AG20443 (cell line): Measurements from ENCODE around the gene TMED5.
"Not testable (repeated sequence)": the region's sequence is repeated elsewhere in the genome, so short reads cannot be mapped to it uniquely, and the experiment has no call there.

Experiments
- DNase-seq: peaks from one replicate; pipeline ENCODE4 v3.0.0; 2012; ENCODE audit warnings: low spot score, mixed read lengths

TMED5 gene

DNA sequence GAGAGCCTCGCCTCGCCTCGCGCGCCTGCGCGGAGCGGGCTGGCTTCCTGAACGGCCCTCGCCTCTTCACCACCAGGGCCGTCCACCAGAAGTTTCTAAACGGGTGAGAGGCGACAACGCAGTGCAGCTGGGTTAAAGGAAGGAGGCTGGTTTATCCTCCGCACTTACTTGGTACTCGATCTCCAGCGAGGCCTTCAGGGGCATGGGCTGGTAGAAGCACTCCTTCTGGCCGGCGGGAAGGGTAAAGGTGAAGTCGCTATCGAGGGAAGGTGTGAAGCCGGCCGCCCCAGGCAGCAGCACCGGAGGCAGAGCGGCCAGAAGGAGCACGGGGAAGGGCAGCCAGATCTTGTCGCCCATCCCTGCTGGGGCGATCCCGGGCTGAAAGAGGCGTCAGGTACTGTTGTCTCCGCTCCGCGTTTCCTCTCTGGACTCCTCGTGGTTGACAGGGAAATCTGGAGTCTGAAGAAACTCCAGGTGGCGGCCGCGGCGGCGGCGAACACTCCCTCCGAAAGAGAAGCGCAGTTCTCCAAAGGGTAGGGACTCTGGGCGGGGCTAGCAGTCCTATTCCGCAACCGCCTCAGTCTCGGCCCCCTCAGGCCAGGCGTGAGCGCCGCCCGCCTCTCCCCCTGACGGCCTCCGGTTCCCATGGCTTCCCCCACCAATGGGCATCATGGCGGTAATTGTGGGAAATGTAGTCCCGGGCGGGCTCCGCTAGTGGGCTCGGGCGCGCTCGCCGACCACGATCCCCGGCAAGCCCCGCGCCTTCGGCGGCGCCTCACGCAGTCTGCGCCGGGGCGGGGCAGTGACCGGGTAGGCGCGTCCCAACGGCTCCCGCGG lies at the start of gene TMED5:
Gene TMED5 (minus strand): TSS at position 528 of the 837 bp plus-strand sequence. CDS start 171 bp downstream, at position 357.
- DNase-seq: peak; percentile 94

GRCh38 chr1:93223023-93223675 lies 42.9 kb upstream of the TMED5 start:
- DNase-seq: no peak

- DNase-seq: no peak
Measured at GRCh38 chr1:93221913-93222312, 41.7 kb upstream of the TMED5 start.

DNA sequence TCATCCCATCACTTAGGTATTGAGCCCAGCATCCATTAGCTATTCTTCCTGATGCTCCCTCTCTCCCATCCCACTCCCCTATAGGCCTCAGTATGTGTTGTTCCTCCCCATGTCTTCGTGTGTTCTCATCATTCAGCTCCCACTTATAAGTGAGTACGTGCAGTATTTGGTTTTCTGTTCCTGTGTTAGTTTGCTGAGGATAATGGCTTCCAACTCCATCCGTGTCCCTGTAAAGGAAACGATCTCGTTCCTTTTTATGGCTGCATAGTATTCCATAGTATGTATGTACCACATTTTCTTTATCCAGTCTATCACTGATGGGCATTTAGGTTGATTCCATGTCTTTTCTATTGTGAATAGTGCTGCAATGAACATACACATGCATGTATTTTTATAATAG lies 40.5 kb upstream of the TMED5 start:
- DNase-seq: not testable (repeated sequence)

- DNase-seq: no peak
Measured at GRCh38 chr1:93219443-93219842, 39.2 kb upstream of the TMED5 start.

DNA sequence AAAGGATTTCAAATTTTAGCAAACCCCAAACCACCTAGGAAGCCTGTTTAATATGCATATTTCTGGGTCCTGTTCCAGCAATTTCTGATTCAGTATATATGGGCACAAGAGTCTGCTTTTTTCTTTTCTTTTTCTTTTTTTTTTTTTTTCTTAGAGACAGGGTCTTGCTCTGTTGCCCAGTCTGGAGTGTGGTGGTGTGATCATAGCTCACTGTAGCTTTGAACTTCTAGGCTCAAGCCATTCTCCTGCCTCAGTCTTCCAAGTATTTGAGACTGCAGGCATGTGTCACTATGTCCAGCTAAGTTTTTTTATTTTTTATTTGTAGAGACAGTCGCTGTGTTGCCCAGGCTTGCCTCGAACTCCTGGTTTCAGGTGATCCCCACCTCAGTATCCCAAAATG lies 35.1 kb upstream of the TMED5 start:
- no peak for DNase-seq

GRCh38 chr1:93207211-93207610 lies 27.0 kb upstream of the TMED5 start:
- DNase-seq: no peak

DNA sequence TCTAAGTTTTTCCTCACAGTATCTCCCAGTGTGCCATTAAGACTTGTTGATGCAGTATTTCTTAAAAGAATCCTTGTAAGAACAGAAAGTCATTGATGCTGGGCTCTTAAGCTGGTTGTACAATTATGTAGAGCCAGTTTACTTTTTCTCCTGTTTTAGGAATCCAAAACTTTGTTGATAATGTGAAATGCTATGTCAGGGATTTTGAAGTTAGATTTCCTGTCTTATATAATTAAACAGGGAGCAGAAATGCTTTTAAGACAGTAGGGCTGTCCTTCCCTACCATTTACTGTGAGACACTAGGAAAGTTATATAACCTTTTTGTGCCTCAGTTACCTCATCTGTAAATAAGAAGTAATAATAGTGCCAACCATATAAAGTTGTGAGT lies 26.3 kb upstream of the TMED5 start:
- DNase-seq: no peak

DNA sequence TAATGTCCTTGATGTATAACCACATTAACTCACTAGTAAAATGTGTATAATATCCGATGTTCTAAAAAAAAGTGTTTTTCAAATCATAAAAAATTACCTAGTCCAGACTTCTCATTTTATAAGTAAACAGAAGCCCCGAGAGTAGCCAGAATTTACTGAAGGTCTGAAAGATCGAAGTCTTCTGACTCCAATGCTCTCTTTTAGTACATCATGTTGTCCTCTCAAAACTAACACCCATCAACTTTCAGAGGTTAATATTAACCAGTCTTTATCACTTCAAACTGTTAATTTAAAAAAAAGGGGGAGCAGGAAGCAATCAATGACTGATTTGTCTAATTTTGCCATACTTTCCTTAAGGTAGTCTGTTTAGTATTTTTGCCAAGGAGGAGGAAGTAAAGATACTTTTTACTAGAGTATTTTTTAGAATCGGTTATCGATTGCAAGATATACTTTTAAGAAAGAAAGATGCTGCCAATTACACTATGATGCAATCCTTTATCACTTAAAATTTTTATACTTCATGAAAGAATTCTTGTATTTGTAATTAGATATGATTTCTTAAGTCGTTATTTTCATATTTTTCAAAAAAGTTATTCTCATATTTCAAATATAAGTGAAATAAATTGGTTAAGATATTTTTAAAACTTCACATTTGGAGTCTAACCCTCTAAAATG lies 25.8 kb upstream of the TMED5 start:
- no peak for DNase-seq

DNA sequence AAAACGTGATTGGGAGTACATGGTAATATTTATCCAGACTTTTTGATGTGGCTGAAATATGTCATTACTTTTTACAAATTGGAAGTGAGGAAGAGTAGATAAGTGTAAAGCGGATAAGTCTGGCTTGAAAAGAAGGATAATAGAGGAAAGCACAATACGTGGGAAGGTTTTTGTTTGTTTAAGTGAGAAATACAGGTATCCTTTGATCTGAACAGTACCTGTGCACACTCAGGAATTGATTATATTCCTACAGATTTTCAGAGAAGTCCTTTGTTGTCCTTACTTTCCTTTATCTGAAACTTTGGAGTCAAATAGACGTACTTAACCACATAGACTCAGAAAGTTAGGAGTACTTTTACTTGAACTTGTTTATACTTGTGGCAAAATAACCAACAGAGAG lies 20.5 kb upstream of the TMED5 start:
- DNase-seq: no peak

GRCh38 chr1:93200086-93200620 lies 19.9 kb upstream of the TMED5 start:
- no peak for DNase-seq

DNA sequence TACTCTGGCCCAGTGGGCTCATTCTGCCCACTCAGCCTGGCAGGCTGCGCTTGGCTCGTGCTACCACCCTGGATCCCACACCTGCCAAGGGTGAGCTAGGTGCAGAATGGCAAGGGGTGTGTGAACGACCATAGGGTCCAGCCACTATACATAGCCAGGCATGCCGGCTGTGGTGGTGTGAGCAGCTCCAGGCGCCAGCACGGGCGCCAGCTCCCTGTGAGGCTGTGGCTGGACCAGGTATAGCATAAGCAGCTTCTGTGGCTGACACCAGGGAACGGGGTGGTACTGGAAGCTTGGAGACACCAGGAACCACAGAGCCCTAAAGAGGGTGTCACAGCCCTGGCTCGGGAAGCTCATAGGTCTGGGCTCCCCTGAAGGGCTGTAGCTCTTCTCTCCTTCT lies 18.9 kb upstream of the TMED5 start:
- no peak for DNase-seq

DNA sequence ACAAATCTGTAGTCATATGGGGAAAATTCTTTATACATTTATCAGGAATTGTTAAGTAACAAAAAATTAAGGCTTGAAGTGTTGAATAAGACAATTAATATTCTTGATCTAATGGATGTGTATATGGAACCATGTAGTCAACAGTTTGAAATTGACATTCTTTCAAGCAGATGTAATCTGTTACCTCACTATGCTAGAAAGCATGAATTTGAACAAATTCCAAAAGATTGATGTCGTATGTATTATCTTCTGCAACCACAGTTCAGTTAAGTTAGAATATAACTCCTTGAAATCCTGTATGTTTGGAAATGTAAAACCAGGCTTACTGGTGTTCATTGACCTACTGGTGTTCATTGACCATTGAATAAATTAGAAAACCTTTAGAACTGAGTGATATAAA lies 16.4 kb upstream of the TMED5 start:
- peak; percentile 6 for DNase-seq

GRCh38 chr1:93194231-93194990 lies 14.2 kb upstream of the TMED5 start:
- DNase-seq: no peak

- DNase-seq: no peak
Measured at GRCh38 chr1:93190432-93190831, 10.2 kb upstream of the TMED5 start.

DNA sequence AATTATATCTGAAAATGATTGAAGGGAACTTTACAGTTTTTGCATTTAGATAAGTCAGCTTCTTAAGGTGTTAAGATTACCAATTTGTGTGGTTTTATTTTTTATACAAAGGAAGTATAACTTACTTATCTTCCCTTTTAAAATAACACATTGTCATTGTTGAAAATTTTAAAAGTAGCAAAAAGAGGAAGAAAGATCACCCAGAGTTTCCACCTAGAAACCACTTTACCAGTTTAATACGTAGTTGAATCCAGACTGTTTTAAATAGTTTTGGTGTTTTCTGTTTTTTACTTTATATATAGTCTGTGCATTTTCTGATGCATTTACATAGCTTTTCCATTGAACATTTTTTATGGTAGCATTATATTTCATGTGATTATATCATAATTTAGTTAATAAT lies 6.5 kb upstream of the TMED5 start:
- no peak for DNase-seq

DNA sequence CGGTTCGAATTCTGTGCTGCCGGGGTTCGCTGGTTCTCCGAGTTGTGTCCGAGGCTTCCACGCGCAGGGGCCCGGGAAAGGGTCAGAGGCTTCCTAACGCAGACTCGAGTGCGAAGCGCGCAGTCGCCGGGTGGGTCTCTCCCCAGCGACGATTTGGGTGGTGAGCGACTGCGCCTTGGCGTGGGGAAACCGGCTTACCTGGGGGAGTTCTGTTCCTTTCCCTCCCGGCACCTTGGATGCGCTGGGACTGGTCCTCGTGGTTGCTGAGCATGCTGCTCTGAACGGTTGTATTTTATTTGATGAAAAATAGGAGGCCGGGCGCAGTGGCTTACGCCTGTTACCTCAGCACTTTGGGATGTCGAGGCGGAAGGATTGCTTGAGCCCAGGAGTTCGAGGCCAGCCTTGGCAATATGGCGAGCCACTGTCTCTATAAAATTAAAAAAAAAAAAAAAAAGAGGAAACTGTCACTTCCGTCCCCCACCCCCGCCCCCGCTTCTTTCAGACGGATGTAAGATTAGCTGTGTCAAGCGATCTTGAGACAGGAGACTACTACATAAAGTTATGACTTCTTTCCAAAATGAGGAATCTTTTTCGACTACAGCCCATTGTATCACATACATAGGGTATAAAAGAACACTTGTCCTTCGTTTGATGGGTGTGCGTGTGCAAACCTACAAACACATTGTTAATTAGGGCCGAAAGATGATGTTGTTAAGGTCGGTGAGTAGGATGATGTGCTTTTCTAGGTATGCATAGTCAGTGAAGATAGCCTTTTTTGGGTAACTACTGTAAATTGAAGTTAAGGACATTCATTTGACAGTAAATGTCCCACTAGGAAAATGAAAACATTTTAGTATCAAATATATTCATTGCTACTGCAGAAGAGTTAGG lies 755 bp upstream of the TMED5 start, which contains the start of gene CCDC18:
Gene CCDC18 (plus strand): TSS at position 2 of the 891 bp plus-strand sequence. CDS start 2,638 bp downstream, outside the sequence.
- DNase-seq: peak; percentile 11

GRCh38 chr1:93178418-93178817 lies 1.8 kb downstream of the TMED5 start:
- DNase-seq: no peak

DNA sequence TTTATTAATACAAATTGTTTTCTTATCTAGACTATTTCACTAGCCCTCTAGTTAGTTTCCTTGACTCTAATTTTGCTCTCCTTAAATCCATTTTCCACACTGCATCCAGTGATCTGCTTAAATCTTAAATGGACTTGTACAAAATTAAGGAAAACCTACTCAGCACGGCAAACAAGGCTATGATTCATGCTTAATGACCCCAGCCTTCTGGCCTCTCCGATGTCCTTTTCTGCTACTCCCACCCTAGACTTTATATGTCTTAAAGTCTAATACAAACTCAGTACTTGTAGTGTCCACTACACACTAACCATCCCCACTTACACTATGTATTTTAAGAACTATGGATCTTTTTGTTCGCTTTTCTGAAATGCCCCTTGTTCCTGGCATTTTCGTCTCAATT lies 2.2 kb downstream of the TMED5 start:
- DNase-seq: peak; percentile 12

DNA sequence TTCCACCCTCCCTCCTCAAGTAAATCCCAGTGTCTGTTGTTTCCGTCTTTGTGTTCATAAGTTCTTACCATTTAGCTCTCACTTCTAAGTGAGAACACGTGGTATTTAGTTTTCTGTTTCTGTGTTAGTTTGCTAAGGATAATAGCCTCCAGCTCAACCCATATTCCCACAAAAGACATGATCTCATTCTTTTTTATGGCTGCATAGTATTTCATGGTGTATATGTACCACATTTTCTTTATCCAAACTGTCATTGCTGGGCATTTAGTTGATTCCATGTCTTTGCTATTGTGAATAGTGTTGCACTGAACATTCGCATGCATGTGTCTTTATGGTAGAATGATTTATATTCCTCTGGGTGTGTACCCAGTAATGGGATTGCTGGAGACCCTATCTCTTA lies 5.6 kb downstream of the TMED5 start:
- not testable (repeated sequence) for DNase-seq

DNA sequence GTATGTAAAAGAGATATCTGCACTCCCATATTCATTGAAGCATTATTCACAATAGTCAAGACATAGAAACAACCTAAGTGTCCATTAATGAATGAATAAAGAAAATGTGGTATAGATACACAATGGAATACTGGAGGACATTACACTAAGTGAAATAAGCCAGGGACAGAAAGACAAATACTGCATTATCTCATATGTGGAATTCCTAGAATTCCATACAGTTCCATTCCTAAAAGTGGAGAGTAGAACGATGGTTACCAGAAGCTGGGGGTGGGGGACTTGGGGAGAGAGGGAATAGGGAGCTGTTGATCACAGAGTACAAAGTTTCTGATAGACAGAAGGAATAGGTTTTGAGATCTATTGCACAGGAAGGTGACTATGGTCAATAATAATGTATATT lies 7.4 kb downstream of the TMED5 start:
- DNase-seq: no peak
